MM.1S (cell line): ENCODE measurements around the gene LLGL1.

ENCODE experiments used
- EZH2 ChIP-seq: fragments of 300-600 bp; sonication (generic); optimal IDR thresholded peaks from 2 replicates; pipeline ENCODE3; 2017; ENCODE audit warnings: low read depth, mild to moderate bottlenecking, antibody characterized with exemption, low read length, mixed read lengths
- EZH2phosphoT487 ChIP-seq: fragments of 300-600 bp; sonication (generic); IDR thresholded peaks from 2 replicates; pipeline ENCODE4 v1.6.1; 2018; ENCODE audit warnings: antibody characterized with exemption, low read length
- TF ChIP-seq, protein P1 (sequence below): fragments of 300-600 bp; sonication (generic); IDR thresholded peaks from 2 replicates; pipeline ENCODE4 v1.5.1; 2016; ENCODE audit warnings: antibody characterized with exemption, low read length, mixed read lengths

- TF ChIP-seq, protein P1, sequence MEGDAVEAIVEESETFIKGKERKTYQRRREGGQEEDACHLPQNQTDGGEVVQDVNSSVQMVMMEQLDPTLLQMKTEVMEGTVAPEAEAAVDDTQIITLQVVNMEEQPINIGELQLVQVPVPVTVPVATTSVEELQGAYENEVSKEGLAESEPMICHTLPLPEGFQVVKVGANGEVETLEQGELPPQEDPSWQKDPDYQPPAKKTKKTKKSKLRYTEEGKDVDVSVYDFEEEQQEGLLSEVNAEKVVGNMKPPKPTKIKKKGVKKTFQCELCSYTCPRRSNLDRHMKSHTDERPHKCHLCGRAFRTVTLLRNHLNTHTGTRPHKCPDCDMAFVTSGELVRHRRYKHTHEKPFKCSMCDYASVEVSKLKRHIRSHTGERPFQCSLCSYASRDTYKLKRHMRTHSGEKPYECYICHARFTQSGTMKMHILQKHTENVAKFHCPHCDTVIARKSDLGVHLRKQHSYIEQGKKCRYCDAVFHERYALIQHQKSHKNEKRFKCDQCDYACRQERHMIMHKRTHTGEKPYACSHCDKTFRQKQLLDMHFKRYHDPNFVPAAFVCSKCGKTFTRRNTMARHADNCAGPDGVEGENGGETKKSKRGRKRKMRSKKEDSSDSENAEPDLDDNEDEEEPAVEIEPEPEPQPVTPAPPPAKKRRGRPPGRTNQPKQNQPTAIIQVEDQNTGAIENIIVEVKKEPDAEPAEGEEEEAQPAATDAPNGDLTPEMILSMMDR: no peak
- TF ChIP-seq EZH2phosphoT487 (no peak), EZH2 (no peak)
These were observed 12.9 kb downstream of the LLGL1 start for GRCh38 chr17:18238299-18238698.
